AG10803 (cell line): ENCODE results near the gene HDAC3.
A peak's percentile ranks its signal among the peaks of the same experiment; 100 is the strongest.

Experiments
- DNase-seq: peaks from one replicate; pipeline ENCODE4 v3.0.0; 2010; ENCODE audit warnings: low read depth
- H3K4me3 ChIP-seq: 2 replicates; pipeline ENCODE4 v1.5.1; 2011; ENCODE audit warnings: mild to moderate bottlenecking, low read length, control low read depth
- CTCF ChIP-seq: conservative IDR thresholded peaks from 2 replicates; pipeline ENCODE4 v1.5.1; 2011; ENCODE audit warnings: mild to moderate bottlenecking, low read length, control low read depth, inconsistent platforms

HDAC3 gene

GRCh38 chr5:141649056-141649688 lies 12.5 kb upstream of the HDAC3 start:
- no peak overlapping the region for H3K4me3 ChIP-seq
- no peak for TF ChIP-seq CTCF
- no peak for DNase-seq

DNA sequence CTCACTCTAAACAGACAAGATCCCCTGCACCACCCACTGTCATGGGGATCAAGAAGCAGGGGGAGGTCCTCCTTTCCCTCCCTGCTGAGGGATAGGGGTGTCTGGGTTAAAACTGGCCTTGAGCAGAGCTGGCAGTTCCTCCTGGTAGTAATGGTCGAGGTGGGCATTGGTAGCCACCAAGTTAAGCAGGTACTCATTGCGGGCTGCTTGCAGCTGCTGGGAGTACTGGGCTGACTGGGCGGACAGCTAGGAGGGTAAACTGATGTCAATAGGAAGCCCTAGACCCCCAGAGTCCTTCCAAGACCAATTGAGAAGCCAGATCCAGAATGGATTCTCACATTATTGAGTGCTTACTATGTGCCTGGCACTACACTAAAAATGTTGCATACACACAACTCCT lies 11.2 kb upstream of the HDAC3 start:
- no peak overlapping the region for H3K4me3 ChIP-seq
- no peak for DNase-seq
- TF ChIP-seq CTCF, result no peak

GRCh38 chr5:141647242-141647641 lies 10.6 kb upstream of the HDAC3 start:
- TF ChIP-seq CTCF, result no peak
- no peak for DNase-seq
- H3K4me3 ChIP-seq, result no peak overlapping the region

- H3K4me3 ChIP-seq, result no peak overlapping the region
- no peak for TF ChIP-seq CTCF
- DNase-seq, result no peak
Observed at GRCh38 chr5:141646026-141646425, 9.4 kb upstream of the HDAC3 start.

DNA sequence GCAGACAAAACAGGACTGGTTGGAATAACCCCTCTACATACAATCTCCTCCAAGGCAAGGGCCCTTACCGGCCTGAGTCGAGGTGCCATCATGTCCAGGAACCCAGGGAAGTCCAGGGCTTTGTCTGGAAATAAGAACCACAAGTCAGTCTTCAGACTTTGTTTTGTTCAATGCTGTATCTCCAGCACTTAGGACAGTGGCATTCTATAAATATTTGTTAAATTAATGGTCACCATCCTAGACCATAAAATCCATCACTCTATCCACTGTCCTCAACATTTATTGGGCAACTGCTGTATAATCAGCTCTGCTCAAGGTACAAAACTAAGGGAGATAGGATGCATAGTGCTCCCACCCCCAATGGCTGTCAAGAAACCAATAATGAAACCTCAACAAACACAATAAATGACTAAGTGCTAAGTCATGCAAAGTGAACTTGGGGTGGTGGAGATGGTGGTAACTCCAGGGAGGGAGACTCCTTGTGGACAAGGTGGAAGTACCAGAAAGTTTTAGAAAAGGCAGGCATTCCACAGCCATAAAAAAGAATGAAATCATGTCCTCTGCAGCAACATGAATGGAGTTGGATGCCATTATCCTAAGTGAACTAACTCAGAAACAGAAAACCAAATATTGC lies 5.1 kb upstream of the HDAC3 start:
- no peak overlapping the region for H3K4me3 ChIP-seq
- DNase-seq, result peak; percentile 77
- TF ChIP-seq CTCF, result peak; percentile 58

- TF ChIP-seq CTCF, result no peak
- H3K4me3 ChIP-seq, result no peak overlapping the region
- DNase-seq, result no peak
Observed at GRCh38 chr5:141640698-141641097, 4.0 kb upstream of the HDAC3 start.

GRCh38 chr5:141640051-141640415 lies 3.4 kb upstream of the HDAC3 start:
- no peak overlapping the region for H3K4me3 ChIP-seq
- TF ChIP-seq CTCF, result no peak
- DNase-seq, result no peak
